K562 (cell line): ENCODE data around the gene VEZF1. TPM values are rescaled to one million over a fixed set of nuclear protein-coding genes. Genes with fewer than 3 reads are reported as not detected.

ENCODE experiments used
- ATAC-seq: fragments of 200-7000 bp; cut with Tn5 transposase; 3 replicates; pipeline ENCODE4 v1.9.1; 2020; ENCODE audit warnings: moderate library complexity
- BruUV-seq: library from RNA; stranded (reverse); fragments of 400-500 nt; replicated peaks from 2 replicates; lab custom pipeline; 2021; lab: Mats Ljungman, UMichigan
- CTCF ChIA-PET: fragments of 300-600 bp; formaldehyde crosslinking; extraction: SDS; loops from one replicate; lab custom pipeline; 2021; ENCODE audit warnings: low intra/inter-chr PET ratio; lab: Yijun Ruan, JAX
- POLR2A ChIA-PET: fragments of 300-600, 350-650 bp; sonication (Branson Sonifier 250); formaldehyde crosslinking; extraction: SDS; loops from one replicate; lab custom pipeline; 2021; ENCODE audit warnings: antibody characterized with exemption, inconsistent platforms; lab: Yijun Ruan, JAX
- DNase-seq, 4 experiments: peaks; one replicate each; pipeline versions ENCODE4 v3.0.0 to v3.0.0-alpha.2; 2011 to 2018; ENCODE audit warnings: low spot score in 3 of 4, mixed read lengths in 3 of 4; ENCODE audit errors: extremely low read depth in 1 of 4
- FAIRE-seq: peaks from 2 replicates; lab custom pipeline; 2011; peaks lifted over from hg19 to GRCh38; lab: Jason Lieb, UNC
- H2AFZ ChIP-seq: 2 replicates; pipeline ENCODE4 v1.6.0; 2011; ENCODE audit warnings: low read depth, low read length, control low read depth, inconsistent platforms
- H3K27ac ChIP-seq: fragments of 200-600 bp; 3 replicates; pipeline ENCODE4 v1.8.0; 2011; ENCODE audit warnings: low read depth, mild to moderate bottlenecking, control low read depth, inconsistent platforms, low read length, moderate library complexity, mixed read lengths; ENCODE audit errors: extremely low read depth
- H3K27me3 ChIP-seq, 2 experiments: fragments of 300-600 bp in 1 of 2; 2 replicates in 1 of 2; 3 replicates in 1 of 2; pipeline versions ENCODE4 v1.6.0 to v1.8.0; 2011; ENCODE audit warnings: inconsistent platforms in 2 of 2, low read length in 2 of 2, mild to moderate bottlenecking in 1 of 2, mixed read lengths in 1 of 2, moderate library complexity in 1 of 2; ENCODE audit not compliant: control insufficient read depth in 2 of 2, insufficient read depth in 2 of 2
- H3K36me3 ChIP-seq: fragments of 300-600 bp; 3 replicates; pipeline ENCODE4 v1.8.0; 2011; ENCODE audit warnings: mild to moderate bottlenecking, low read length, inconsistent platforms; ENCODE audit not compliant: control insufficient read depth, insufficient read depth
- H3K4me1 ChIP-seq, 2 experiments: fragments of 200-600 bp in 1 of 2; replicated peaks in 1 of 2; 2 replicates in 1 of 2; 3 replicates in 1 of 2; pipeline versions ENCODE4 v1.5.1 to v1.8.0; 2011; ENCODE audit warnings: inconsistent platforms in 2 of 2, low read length in 2 of 2, mild to moderate bottlenecking in 1 of 2, mixed read lengths in 1 of 2, moderate library complexity in 1 of 2; ENCODE audit not compliant: control insufficient read depth in 2 of 2, insufficient read depth in 2 of 2
- H3K4me2 ChIP-seq: 2 replicates; pipeline ENCODE4 v1.6.1; 2011; ENCODE audit warnings: low read length, control low read depth, inconsistent platforms, mixed read lengths; ENCODE audit not compliant: insufficient read depth
- H3K4me3 ChIP-seq: fragments of 200-600 bp; sonication (generic), shearing (Covaris generic); 2 replicates; pipeline ENCODE4 v1.5.1; 2016; ENCODE audit warnings: control low read depth, inconsistent platforms
- H3K79me2 ChIP-seq: fragments of 200-600 bp; 3 replicates; pipeline ENCODE4 v1.8.0; 2011; ENCODE audit warnings: low read length, inconsistent platforms; ENCODE audit not compliant: control insufficient read depth, insufficient read depth
- H3K9ac ChIP-seq, 2 experiments: 2 replicates each; pipeline versions ENCODE4 v1.6.0 to v1.6.1; 2011; ENCODE audit warnings: low read depth in 2 of 2, low read length in 2 of 2, control low read depth in 1 of 2, inconsistent platforms in 1 of 2, mild to moderate bottlenecking in 1 of 2, mixed read lengths in 1 of 2; ENCODE audit not compliant: insufficient read depth in 1 of 2
- H3K9me1 ChIP-seq: one replicate; pipeline ENCODE4 v1.6.0; 2011; ENCODE audit warnings: inconsistent platforms, mild to moderate bottlenecking, low read length, moderate library complexity; ENCODE audit not compliant: control insufficient read depth, insufficient read depth
- H3K9me3 ChIP-seq: replicated peaks from 2 replicates; pipeline ENCODE4 v1.5.1; 2011; ENCODE audit warnings: low read depth, low read length, inconsistent platforms; ENCODE audit not compliant: control insufficient read depth, insufficient read depth
- H4K20me1 ChIP-seq: replicated peaks from 2 replicates; pipeline ENCODE4 v1.6.1; 2011; ENCODE audit warnings: low read length, inconsistent platforms, mixed read lengths; ENCODE audit not compliant: control insufficient read depth, insufficient read depth
- ZNF583 ChIP-seq: fragments of 250-450 bp; sonication (Bioruptor Pico); IDR thresholded peaks from 2 replicates; pipeline ENCODE4 v1.4.0; 2020
- WGBS: fragments of 100-300 bp; shearing (Covaris generic); methylation state at CpG from one replicate; pipeline ENCODE4 v1.1.6; 2016; ENCODE audit warnings: low coverage, mixed read lengths; ENCODE audit not compliant: insufficient coverage; ENCODE audit errors: missing lambda C conversion rate; 5-methylcytosine and 5-hydroxymethylcytosine counted together
- in situ Hi-C: fragments of 300-500 bp; cut with MboI; formaldehyde crosslinking; loops from 4 replicates; pipeline ENCODE4 v1.15.0; 2018; ENCODE audit warnings: inconsistent platforms, mixed read lengths
- intact Hi-C: fragments of 100-400 bp; cut with micrococcal nuclease; formaldehyde crosslinking; loops from 2 replicates; pipeline ENCODE4 v1.14.2; 2022
- polyA plus RNA-seq, 8 experiments: library from polyadenylated mRNA; depleted of rRNA in 4 of 8; stranded (reverse) in 5 of 8; unstranded in 3 of 8; fragments of >200 nt; fragmentation: Nextera tagmentation in 2 of 8; fragmentation: Illumina TruSeq in 1 of 8; extraction: Ambion mirVana in 2 of 8; extraction: Trizol in 1 of 8; gene quantifications; 2 replicates each; pipeline versions ENCODE4 v1.2.1 to v1.2.3, GENCODE V29; 2011 to 2014; ENCODE audit warnings: inconsistent platforms in 1 of 8, missing spikeins in 1 of 8
- total RNA-seq, 7 experiments: library from RNA; depleted of rRNA in 6 of 7; stranded (reverse); fragments of >200 nt in 6 of 7; fragmentation: Illumina TruSeq in 2 of 7; extraction: Trizol in 2 of 7; gene quantifications; 2 replicates each; pipeline versions ENCODE4 v1.2.1 to v1.2.3, GENCODE V29; 2011 to 2021; ENCODE audit warnings: low replicate concordance in 1 of 7
- TF ChIP-seq, protein P1 (sequence below), 2 experiments: fragments of 450-650 bp; IDR thresholded peaks; 2 replicates each; pipeline ENCODE4 v1.6.1; 2018; ENCODE audit warnings: mild to moderate bottlenecking in 2 of 2, low read depth in 1 of 2; ENCODE audit not compliant: partially characterized antibody in 2 of 2

The VEZF1 gene
- total and polyA plus RNA-seq, 9 of the 15 experiments (the other 6 are each of a cell fraction or from before 2014, with no cell fraction given): 9.5 to 33.4 (median 22.1) TPM

DNA sequence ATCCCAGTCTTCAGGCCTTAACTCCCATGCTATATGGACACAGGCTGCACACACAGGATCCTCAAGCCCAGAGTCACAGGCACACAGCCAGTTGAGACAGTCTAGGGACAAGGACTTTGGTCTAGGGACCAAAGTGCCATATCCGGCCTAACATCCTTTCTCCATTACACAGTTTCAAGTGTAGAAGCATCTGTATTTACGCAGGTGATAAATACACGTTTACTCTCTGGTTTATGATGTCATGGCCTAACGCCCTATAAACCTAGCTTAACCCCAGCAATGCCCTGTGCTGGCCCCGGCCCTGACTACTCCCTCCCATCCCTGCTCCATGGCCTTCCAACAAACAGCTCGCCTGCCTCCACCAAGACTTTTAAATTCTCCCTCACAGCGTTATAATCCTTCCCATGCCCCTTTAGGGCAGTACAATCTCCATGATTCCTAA, 50.0 kb downstream of the VEZF1 start:
- Histone ChIP-seq H3K4me3 (no peak overlapping the region), H3K4me2 (no peak overlapping the region), H4K20me1 (peaks cover 3% of the 10 kb centered on the region; the same call in 1 of the 2 replicates), H3K9me3 (no peaks in the 10 kb centered on the region), H3K27me3 (peaks cover 23 to 41% of the 10 kb centered on the region in 2 experiments), H3K9ac (no peak overlapping the region), H3K79me2 (no peaks in the 10 kb centered on the region), H3K4me1 (peaks cover 0 to 8% of the 10 kb centered on the region in 2 experiments; a peak in 3 of 5 replicates), H3K9me1 (peaks cover 2% of the 10 kb centered on the region), H2AFZ (no peak overlapping the region), H3K27ac (no peak overlapping the region), H3K36me3 (no peaks in the 10 kb centered on the region)
- in situ Hi-C loops (no loop called here), intact Hi-C loops (no loop called here)
- ChIA-PET POLR2A (no interaction called here), CTCF (no interaction called here)
- BruUV-seq: no TSS peak
- FAIRE-seq (no peak), ATAC-seq (no peak), DNase-seq (no peak)
- WGBS: 22% methylated on average over 7 of the region's 7 CpGs
- TF ChIP-seq, protein P1, sequence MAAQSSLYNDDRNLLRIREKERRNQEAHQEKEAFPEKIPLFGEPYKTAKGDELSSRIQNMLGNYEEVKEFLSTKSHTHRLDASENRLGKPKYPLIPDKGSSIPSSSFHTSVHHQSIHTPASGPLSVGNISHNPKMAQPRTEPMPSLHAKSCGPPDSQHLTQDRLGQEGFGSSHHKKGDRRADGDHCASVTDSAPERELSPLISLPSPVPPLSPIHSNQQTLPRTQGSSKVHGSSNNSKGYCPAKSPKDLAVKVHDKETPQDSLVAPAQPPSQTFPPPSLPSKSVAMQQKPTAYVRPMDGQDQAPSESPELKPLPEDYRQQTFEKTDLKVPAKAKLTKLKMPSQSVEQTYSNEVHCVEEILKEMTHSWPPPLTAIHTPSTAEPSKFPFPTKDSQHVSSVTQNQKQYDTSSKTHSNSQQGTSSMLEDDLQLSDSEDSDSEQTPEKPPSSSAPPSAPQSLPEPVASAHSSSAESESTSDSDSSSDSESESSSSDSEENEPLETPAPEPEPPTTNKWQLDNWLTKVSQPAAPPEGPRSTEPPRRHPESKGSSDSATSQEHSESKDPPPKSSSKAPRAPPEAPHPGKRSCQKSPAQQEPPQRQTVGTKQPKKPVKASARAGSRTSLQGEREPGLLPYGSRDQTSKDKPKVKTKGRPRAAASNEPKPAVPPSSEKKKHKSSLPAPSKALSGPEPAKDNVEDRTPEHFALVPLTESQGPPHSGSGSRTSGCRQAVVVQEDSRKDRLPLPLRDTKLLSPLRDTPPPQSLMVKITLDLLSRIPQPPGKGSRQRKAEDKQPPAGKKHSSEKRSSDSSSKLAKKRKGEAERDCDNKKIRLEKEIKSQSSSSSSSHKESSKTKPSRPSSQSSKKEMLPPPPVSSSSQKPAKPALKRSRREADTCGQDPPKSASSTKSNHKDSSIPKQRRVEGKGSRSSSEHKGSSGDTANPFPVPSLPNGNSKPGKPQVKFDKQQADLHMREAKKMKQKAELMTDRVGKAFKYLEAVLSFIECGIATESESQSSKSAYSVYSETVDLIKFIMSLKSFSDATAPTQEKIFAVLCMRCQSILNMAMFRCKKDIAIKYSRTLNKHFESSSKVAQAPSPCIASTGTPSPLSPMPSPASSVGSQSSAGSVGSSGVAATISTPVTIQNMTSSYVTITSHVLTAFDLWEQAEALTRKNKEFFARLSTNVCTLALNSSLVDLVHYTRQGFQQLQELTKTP (IDR thresholded peaks at IDR 0.05; ENCODE audit: low read depth in 1 of 2, partially characterized antibody in 2 of 2): no peak
- no peak for TF ChIP-seq ZNF583 (CRISPR knock-in tag)
